IMR-90 (cell line): Measurements from ENCODE around the gene TPSAB1.

Experiments used
- BHLHE40 ChIP-seq: fragments of 150-350 bp; IDR thresholded peaks from 2 replicates; pipeline ENCODE4 v1.6.1; 2016; ENCODE audit warnings: mild to moderate bottlenecking, low read depth, low read length
- CEBPB ChIP-seq: IDR thresholded peaks from 2 replicates; pipeline ENCODE4 v1.6.1; 2012; ENCODE audit warnings: low read depth, low read length, improper control_type of control experiment
- CHD1 ChIP-seq: IDR thresholded peaks from 2 replicates; pipeline ENCODE4 v1.6.1; 2012; ENCODE audit warnings: low read depth, low read length, improper control_type of control experiment
- MAFK ChIP-seq: IDR thresholded peaks from 2 replicates; pipeline ENCODE4 v1.6.1; 2012; ENCODE audit warnings: low read depth, low read length, improper control_type of control experiment
- MAZ ChIP-seq: IDR thresholded peaks from 2 replicates; pipeline ENCODE4 v1.6.1; 2012; ENCODE audit warnings: low read depth, mild to moderate bottlenecking, low read length, improper control_type of control experiment, moderate library complexity, borderline replicate concordance
- MXI1 ChIP-seq: IDR thresholded peaks from 2 replicates; pipeline ENCODE4 v1.6.1; 2012; ENCODE audit warnings: low read depth, mild to moderate bottlenecking, low read length, moderate library complexity, borderline replicate concordance
- POLR2A ChIP-seq: IDR thresholded peaks from 2 replicates; pipeline ENCODE4 v1.6.1; 2012; ENCODE audit warnings: mild to moderate bottlenecking, low read depth, low read length
- RAD21 ChIP-seq: IDR thresholded peaks from 2 replicates; pipeline ENCODE4 v1.6.1; 2012; ENCODE audit warnings: low read length, improper control_type of control experiment
- RFX5 ChIP-seq: IDR thresholded peaks from 2 replicates; pipeline ENCODE4 v1.8.0; 2012; ENCODE audit warnings: low read depth, mild to moderate bottlenecking, low read length, moderate library complexity
- SMC3 ChIP-seq: fragments of 150-350 bp; IDR thresholded peaks from 2 replicates; pipeline ENCODE4 v1.6.1; 2016; ENCODE audit warnings: low read depth, mild to moderate bottlenecking, antibody characterized with exemption, low read length, moderate library complexity
- TF ChIP-seq, protein P1 (sequence below): conservative IDR thresholded peaks from 2 replicates; pipeline ENCODE4 v1.5.1; 2012; ENCODE audit warnings: mild to moderate bottlenecking, low read depth, low read length, improper control_type of control experiment
- TF ChIP-seq, protein P2 (sequence below): fragments of 150-350 bp; IDR thresholded peaks from 2 replicates; pipeline ENCODE4 v1.6.1; 2016; ENCODE audit warnings: low read depth, mild to moderate bottlenecking, low read length, moderate library complexity, borderline replicate concordance
- TF ChIP-seq, protein P3 (sequence below): fragments of 150-350 bp; IDR thresholded peaks from 2 replicates; pipeline ENCODE4 v1.6.1; 2017; ENCODE audit warnings: mild to moderate bottlenecking, antibody characterized with exemption, low read length, low read depth

DNA sequence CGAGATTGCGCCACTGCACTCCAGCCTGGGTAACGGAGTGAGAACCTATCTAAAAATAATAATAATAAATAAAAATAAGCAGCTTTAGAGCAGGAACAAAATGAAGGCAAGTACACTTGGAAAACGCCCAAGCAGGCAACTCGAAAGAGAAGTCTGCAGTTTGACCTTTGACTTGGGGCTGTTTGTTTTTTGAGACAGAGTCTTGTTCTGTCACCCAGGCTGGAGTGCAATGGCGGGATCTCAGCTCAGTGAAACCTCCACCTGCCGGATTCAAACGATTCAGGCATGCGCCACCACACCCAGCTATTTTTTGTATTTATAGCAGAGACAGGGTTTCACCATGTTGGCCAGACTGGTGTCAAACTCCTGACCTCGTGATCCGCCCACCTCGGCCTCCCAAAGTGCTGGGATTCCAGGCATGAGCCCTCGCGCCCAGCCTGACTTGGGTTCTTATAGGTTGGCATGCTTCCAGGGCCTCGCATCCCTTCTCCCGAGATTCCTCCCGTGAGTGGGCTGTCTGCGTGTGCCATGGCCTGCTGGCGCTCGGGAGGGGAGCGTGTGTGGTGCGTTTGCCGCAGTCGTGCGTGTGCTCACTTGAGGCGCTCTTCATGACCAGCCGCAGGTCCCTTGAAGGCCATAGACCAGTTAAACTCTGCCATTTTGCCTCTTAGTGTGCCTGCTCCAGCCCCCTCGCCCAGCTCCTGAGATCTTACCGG, 50.5 kb downstream of the TPSAB1 start:
- TF ChIP-seq, protein P1, sequence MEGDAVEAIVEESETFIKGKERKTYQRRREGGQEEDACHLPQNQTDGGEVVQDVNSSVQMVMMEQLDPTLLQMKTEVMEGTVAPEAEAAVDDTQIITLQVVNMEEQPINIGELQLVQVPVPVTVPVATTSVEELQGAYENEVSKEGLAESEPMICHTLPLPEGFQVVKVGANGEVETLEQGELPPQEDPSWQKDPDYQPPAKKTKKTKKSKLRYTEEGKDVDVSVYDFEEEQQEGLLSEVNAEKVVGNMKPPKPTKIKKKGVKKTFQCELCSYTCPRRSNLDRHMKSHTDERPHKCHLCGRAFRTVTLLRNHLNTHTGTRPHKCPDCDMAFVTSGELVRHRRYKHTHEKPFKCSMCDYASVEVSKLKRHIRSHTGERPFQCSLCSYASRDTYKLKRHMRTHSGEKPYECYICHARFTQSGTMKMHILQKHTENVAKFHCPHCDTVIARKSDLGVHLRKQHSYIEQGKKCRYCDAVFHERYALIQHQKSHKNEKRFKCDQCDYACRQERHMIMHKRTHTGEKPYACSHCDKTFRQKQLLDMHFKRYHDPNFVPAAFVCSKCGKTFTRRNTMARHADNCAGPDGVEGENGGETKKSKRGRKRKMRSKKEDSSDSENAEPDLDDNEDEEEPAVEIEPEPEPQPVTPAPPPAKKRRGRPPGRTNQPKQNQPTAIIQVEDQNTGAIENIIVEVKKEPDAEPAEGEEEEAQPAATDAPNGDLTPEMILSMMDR, result no peak
- TF ChIP-seq, protein P2, sequence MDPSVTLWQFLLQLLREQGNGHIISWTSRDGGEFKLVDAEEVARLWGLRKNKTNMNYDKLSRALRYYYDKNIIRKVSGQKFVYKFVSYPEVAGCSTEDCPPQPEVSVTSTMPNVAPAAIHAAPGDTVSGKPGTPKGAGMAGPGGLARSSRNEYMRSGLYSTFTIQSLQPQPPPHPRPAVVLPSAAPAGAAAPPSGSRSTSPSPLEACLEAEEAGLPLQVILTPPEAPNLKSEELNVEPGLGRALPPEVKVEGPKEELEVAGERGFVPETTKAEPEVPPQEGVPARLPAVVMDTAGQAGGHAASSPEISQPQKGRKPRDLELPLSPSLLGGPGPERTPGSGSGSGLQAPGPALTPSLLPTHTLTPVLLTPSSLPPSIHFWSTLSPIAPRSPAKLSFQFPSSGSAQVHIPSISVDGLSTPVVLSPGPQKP, result no peak
- no peak for TF ChIP-seq POLR2A
- no peak for TF ChIP-seq CEBPB
- TF ChIP-seq BHLHE40, result no peak
- no peak for TF ChIP-seq SMC3
- no peak for TF ChIP-seq RAD21
- TF ChIP-seq RFX5, result no peak
- no peak for TF ChIP-seq MAZ
- TF ChIP-seq MAFK, result no peak
- TF ChIP-seq, protein P3, sequence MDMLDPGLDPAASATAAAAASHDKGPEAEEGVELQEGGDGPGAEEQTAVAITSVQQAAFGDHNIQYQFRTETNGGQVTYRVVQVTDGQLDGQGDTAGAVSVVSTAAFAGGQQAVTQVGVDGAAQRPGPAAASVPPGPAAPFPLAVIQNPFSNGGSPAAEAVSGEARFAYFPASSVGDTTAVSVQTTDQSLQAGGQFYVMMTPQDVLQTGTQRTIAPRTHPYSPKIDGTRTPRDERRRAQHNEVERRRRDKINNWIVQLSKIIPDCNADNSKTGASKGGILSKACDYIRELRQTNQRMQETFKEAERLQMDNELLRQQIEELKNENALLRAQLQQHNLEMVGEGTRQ, result no peak
- TF ChIP-seq CHD1, result no peak
- TF ChIP-seq MXI1, result no peak
